Medulla oblongata (tissue), 1 donor: ENCODE results near the gene ACTN2.
"Not testable (repeated sequence)": the region's sequence is repeated elsewhere in the genome, so short reads cannot be mapped to it uniquely, and the experiment has no call there.

ENCODE experiments used
- DNase-seq: peaks from one replicate; pipeline ENCODE4 v3.0.0-alpha.2; 2015; ENCODE audit errors: extremely low spot score

The ACTN2 gene

DNA sequence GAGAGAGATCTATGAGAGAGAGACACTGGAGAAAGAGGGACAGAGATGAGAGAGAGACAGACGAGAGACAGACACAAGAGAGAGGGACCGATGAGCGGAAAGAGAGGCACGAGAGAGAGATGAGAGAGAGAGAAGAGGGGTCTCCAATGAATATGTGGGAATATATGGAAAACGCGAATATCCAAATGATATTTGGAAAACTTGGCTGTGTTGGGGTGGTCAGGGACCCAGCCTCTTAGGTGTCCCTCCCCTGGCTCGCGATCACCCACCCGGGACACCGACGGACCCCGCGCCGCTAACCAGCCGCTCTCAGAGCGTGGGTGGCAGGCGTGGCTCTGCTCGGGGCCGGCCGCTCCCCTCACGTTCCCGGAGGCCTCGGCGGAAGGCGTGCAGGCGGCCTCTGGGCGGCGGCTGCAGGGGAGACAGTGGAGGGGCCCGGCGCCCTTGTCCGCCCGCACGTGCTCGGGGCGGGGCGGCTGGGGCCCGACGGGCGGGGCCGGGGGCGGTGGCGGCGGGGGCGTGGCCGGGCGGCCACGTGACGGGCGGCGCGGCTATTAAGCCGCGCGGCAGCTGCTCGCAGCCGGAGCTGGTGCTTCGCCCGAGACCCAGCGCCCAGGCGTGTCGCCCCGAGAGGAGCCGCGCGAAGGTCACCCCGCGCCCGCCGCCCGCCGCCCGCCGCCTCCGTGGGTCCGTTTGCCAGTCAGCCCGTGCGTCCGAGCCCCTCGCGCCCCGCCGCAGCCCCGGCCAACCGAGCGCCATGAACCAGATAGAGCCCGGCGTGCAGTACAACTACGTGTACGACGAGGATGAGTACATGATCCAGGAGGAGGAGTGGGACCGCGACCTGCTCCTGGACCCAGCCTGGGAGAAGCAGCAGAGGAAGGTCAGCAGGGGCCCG lies at the start of gene ACTN2:
TSS of gene ACTN2 (plus strand) at position 583 of the 898 bp plus-strand sequence. CDS start at position 758, 175 bp downstream.
- DNase-seq: no peak

DNA sequence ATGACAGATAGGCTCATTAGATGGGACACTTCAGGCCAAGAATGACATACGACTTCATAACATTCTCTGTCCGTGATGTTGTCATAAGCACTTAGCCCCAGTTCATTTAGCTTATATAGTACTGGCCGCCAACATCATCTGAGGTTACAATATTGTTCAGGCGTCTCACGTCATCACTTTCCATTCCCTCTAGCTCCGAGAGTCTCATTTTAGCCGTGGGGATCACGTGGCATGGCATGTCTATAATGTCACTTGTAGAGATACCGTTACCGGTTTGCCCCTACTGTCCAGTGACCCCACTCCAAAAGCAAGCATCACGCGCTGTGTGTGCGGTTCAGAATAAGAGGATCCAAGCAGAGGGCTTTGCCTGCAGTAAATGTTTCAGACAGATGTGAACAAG lies 47.4 kb upstream of the ACTN2 start:
- no peak for DNase-seq

DNA sequence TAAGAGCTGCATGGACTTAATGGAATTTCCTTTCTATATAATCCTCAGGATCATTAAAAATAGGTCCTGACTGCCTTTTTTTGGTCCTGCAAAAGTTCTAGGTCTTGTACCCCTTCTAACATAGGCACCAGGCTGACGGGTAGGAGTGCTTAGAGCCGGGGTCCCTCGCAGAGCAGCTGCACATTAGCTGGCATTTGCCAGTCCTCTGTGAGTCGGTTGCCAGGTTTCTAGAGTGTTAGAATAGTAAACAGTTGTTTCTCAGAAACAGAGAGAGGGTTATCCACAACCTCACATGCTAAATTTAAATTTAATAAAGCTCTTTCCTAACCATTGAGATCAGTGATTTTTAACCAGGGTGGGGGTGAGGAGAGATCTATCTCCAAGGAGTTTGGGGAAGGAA lies 46.6 kb upstream of the ACTN2 start:
- DNase-seq: peak; percentile 20

GRCh38 chr1:236642763-236643162 lies 43.5 kb upstream of the ACTN2 start:
- no peak for DNase-seq

DNA sequence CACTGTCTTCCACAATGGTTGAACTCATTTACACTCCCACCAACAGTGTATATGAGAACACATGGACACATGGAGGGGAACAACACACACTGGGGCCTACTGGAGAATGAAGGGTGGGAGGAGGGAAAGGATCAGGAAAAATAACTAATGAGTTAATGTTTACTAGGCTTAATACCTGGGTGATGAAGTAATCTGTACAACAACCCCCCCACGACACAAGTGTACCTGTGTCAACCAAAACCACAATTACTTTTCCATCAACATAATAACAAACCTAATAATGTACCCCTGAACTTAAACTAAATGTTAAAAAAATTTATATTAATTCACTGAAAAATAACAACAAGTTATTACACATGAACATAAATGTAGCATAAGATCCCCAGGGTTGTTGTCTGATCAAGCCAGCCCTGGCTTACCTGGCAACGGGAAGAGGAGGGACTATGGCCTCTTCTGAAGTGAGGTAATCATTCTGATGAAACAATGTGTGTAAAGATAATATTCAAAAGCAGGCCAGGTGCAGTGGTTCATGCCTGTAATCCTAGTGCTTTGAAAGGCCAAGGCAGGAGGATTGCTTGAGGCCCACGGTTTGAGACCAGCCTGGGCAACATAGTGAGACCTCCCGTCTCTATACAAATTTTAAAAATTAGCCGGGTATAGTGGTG lies 41.2 kb upstream of the ACTN2 start:
- no peak for DNase-seq

DNA sequence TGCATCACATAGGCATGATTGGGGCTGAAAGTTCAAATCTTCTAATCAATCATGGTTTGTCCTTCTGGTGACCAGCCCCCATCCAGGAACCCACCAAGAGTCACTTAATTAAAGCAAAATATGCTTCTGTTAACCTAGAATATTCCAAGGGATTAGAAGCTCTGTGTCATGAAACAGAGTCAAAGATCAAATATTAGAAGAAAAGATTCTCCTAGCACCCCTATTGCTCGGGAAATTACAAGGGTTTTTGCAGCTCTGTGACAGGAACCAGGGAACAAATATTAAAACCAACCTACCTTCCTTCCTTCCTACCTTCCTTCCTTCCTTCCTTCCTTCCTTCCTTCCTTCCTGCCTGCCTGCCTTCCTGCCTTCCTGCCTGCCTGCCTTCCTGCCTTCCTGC lies 31.8 kb upstream of the ACTN2 start:
- no peak for DNase-seq

DNA sequence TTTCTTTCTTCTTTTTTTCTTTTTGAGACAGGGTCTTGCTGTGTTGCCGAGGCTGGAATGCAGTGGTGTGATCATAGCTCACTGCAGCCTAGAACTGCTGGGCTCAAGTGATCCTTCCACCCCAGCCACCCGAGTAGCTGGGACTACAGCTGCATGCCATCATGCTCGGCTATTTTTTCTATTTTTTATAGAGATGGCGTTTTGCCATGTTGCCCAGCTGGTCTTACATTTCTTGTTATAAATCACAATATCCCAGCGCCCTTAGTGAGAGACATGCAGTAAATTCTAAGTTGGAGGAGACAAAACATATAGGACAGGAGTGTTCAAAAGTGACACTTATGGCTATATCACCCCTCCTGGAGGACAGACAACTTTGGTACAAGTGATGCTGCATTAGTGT lies 31.3 kb upstream of the ACTN2 start:
- DNase-seq: no peak

DNA sequence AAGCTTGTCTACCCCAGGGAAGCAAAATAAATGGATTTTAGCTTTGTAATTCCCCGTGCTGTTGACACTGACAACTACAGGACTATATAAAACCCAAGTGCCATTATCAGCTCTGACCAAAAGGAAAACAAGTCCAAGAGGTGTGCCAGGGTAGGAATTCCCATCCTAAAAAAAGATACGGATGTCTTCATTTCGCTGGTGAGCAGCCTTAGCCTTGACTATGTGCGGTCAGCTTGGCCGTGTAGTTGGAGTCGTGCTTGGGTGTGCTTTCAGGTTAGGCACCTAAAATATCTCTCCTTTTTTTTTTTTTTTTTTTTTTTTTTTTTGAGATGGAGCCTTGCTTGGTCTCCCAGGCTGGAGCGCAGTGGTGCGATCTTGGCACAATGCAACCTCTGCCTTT lies 28.9 kb upstream of the ACTN2 start:
- no peak for DNase-seq

GRCh38 chr1:236659792-236660587 lies 26.3 kb upstream of the ACTN2 start:
- DNase-seq: no peak

DNA sequence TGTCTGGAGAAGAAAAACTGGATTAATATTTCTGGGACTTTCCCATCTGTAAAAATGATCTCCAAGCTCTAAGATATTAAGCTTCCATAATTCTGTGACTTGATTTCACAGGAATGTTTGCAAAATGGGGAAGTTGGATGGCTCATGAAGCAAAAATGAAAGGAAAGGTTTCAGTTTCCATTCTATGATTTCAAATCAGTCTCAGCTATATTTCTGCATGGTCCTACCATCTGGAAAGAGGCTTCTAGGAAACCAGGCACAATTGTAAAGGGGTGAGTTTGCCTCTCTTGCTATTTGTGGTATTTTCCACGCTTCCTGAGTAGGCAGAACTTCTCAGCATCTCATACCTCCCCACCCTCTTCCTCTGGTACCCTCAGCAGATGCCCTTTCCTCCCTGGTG lies 22.4 kb upstream of the ACTN2 start:
- no peak for DNase-seq

DNA sequence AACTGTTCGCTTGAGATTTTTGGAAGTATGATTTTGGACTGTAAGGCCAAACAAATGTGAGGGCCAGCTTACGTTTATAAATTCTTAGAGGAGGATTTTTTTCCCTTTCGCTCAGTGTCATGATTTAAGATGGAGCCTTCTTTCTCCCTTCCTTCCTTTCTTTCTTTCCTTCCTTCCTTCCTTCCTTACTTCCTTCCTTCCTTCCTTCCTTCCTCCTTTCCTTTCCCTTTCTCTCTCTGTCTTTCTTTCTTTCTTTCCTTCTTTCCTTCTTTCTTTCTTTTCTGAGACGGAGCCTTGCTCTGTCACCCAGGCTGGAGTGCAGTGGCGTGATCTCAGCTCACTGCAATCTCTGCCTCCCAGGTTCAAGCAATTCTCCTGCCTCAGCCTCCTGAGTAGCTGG lies 17.4 kb upstream of the ACTN2 start:
- DNase-seq: not testable (repeated sequence)

GRCh38 chr1:236670060-236670459 lies 16.2 kb upstream of the ACTN2 start:
- no peak for DNase-seq

DNA sequence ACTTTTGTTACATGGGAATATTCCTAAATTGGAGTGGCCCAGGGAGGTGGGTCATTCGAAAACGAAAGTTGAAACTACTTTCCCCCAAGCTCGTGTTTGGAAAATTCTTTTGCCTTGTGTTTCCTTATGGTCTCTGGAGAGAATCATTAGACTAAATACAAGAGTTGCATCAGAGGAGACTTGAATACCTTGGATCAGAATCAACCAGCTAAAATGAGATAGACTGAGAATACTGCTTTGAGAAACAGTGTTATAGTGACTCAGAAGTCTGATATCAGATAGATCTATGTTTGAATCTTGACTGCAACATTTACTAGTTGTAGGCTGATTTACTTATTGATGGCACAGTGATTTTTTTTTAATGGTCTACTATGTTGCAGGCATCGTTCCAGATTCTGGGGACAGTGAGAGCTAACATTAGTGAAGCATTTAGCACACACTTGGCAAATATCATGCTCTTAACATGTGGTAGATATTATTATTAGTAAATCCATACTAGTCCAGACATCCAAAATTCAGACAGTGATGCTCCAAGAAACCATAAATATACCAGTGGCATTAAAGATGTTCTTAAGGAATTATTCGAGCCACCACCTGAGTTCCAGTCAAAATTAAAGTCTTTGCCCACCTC lies 12.9 kb upstream of the ACTN2 start:
- DNase-seq: no peak

DNA sequence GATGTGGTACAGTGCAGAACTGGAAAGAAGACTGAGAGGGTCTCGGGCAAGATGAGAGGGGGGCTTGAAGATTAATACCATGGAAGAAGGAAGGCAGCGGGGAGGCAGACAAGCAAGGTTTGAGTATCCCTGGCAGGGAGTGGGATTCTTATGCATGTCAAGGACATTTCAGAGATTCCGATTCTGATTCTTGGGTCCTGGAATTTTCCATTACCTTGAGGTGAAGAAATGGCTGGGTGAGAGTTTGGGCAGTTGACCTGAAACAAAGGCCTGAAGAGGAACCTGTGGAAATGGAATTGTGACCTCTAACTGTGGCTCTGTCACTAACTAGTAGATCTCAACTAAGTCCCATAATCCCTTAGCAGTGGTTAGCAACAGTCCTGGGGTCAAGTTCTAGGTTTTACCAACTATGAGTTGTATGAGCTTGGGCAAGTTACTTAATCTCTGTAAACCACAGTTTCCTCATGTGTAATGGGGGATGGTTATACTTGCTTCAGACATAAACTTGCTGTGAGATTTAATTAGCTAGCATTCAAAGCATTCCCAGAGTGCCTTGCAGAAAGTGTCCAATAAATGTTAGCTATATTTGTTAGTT lies 8.6 kb upstream of the ACTN2 start:
- DNase-seq: no peak

DNA sequence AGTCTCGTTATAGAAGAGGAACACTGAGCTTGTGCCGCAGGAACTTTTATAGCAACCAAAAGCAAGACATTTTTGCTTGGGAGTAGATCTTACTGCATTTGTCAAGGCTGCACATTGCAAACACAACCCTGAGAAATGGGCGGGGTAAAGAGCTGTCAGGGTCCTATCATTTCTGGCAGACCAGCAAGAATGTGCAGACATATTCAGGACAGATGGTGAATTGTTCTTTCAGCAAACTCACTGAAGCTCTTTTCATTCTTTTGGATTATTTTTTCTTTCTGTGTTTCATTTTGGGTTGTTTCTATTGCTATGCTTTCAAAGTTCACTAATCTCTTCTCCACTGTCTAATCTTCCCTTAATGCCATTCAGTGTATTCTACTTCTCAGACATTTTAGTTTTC lies 5.1 kb upstream of the ACTN2 start:
- no peak for DNase-seq

GRCh38 chr1:236685205-236685916 lies 938 bp upstream of the ACTN2 start:
- no peak for DNase-seq

- no peak for DNase-seq
These were observed 489 bp downstream of the ACTN2 start for GRCh38 chr1:236686815-236687160.

DNA sequence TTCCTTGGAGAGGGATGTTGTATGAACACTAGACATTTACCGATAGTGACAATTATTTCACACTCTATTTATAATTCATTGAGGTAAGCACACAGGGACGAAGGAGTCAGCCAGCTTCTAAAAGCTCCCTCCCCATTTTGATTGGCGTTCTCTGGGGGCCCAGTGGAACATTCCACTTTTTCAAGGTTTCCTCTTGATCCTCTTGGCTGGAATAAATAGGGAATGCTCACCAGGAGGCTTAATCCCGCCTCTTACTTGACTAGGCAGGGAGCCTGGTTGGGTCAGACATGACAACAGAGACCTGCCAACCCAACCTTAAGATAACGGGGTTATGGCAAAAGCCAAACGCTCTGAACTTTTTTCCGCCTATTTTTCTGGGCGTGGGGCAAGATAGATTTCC lies 974 bp downstream of the ACTN2 start:
- DNase-seq: no peak

GRCh38 chr1:236688705-236689104 lies 2.4 kb downstream of the ACTN2 start:
- DNase-seq: no peak

GRCh38 chr1:236689713-236690569 lies 3.6 kb downstream of the ACTN2 start:
- no peak for DNase-seq
